ENCODE data around the gene RNF157.

Gene RNF157

GRCh38 chr17:76184290-76184689 is 56.0 kb downstream of the RNF157 start:
- no peak for DNase-seq

DNA sequence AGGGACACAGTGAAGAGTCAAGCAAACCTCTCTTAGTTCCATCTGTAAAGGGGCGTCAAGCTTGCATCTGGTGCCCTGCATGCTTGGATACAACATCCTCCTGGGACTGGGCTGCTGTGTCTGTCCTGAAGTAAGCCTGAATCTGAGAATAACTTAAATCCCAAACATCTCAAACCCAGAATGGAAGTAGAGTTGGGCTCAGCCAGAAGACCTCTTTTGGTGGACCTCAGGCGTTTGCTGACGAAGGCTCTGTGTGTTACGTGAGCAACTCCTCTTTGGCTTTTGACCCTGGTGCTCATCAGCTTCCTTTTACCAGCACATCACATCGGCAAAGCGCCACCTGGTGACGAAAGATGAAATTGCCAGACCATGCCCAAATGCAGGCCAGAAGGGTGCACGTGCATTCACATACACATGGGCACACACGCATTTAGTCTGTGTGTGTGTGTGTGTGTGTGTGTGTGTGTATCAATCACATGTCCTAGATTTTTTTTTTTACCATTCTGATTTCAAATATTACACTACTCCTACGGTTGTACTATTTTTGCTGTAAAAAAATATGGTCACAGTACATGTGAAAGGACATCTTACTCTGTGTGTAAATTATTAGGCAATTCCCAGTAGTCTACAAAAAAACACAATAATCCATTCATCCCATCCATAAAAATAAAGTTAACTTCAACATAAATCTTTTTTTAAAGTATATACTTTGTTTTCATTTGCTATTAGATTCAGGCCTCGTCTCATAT is 58.1 kb downstream of the RNF157 start:
- DNase-seq = peak; percentile 59

- no peak for DNase-seq
These were observed 60.5 kb downstream of the RNF157 start for GRCh38 chr17:76179496-76180467.

DNA sequence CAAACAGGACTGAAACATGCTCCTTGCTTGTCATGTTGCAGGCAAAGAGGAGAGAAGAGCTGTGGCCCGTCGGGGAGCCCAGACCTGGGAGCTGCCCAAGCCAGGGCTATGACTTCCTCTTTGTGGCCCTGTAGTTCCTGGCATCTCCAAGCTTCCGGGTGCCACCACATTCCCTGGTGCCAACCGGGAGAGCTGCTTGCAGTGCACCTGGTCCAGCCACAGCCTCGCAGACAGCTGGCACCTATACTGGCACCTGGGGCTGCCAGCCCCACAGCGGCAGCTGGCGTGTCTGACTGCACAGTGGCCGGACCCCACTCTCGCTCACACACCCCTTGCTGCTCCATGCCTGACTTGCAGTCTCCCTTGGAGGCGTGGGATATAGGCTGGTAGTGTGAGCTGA is 62.2 kb downstream of the RNF157 start:
- DNase-seq = no peak

DNA sequence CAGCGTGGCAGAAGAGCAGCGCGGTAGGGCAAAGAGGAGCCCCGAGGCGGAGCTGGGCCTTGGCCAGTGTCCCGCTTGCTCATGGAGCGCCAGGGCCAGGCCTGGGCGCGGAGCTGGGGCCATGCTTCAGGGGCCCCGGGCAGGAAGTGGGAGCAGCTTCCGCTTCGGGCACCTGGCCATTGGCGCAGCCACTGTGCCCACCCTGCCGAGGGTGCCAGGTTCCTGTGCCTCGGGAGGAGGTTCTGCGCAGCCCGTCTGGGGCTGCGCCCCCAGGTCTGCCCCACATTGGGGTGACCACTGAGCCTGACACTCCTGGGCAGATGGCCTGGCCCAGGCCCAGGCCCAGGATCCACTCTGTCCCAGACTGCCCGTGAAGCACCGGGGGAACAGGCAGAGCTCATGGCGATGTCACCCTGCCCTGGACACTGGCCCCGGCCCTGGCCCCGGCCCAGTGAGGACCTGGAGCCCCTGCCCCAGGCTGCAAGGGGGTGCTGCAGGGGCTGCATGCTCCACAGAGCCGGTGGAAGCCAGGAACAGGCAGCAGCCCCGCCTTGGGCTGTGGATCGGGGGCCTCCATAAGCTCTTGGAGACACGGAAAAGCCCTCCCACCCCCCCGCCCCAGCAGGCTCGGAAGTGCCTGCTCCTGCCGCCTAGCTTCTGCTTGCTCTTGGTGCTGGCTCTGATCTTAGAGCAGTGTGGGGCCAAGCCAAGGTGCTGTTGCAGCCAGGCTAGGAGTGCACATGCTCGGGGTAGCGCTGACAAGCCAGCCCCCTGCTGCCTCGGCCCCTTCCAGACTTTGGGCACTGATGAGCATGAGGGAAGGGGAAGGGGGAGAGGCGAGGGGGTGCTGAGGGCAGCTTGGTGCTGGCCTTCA is 63.4 kb downstream of the RNF157 start:
- DNase-seq = no peak

- no peak for DNase-seq
These were observed 66.3 kb downstream of the RNF157 start for GRCh38 chr17:76174037-76174436.

- no peak for DNase-seq
These were observed 66.8 kb downstream of the RNF157 start for GRCh38 chr17:76173474-76173873.

DNA sequence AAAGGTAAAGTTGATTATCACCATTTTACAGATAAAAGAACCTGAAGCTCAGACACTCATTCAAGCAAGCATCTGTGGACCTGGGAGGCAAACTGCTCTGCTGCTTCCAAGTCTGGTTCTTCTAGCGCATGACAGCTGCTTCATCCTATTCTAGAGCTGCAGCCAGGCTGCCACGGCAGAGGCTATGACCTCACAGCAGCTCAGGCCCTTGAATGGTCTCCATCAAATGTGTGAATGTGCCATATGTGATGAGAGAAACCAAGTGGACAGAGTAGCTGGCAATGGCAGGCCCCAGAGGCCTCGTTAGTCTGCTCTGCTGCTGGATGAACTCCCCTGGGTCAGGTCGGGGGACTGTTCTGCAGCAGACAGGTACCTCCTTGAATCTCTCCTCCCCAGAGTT is 68.6 kb downstream of the RNF157 start:
- no peak for DNase-seq

GRCh38 chr17:76170114-76170513 is 70.2 kb downstream of the RNF157 start:
- DNase-seq = no peak

DNA sequence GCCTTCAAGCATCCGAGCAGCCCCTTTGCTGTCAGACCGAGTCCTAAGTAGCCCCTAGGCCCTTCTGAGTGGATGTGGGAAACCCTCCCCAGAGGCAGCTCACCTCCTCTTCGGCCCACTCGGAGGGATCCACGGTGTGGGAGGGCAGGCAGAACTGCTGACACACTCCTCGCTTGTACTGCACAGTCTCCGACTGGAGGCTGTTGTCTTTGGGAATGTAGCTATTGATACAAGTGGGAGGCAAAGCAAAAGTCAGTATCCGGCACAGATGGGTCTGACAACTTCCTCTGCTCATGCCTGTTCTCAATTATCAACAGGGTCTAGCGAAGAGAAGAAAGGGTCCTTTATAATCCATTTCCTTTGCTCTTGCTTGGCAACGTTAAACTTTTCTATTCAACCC is 73.4 kb downstream of the RNF157 start:
- no peak for DNase-seq

- no peak for DNase-seq
These were observed 74.1 kb downstream of the RNF157 start for GRCh38 chr17:76166168-76166567.

DNA sequence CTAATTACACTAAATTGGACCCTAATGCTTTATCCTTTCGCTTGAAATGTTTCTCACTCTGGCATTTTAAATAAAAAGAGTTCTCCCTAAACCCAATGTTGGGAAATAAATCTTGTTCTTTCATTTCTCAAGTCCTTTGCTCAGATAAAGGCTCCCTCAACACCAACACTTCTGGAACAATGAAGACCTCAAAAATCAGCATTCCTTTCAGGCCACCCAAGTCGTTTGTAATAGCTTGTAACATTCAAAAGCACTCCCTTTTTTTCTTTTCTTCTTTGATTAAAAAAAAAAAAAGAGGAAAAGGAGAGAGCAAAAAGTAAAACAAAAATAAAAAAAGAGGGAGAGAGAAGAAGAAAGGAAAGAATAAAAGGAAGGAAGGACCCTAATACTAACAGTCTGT is 76.0 kb downstream of the RNF157 start:
- DNase-seq = no peak

DNA sequence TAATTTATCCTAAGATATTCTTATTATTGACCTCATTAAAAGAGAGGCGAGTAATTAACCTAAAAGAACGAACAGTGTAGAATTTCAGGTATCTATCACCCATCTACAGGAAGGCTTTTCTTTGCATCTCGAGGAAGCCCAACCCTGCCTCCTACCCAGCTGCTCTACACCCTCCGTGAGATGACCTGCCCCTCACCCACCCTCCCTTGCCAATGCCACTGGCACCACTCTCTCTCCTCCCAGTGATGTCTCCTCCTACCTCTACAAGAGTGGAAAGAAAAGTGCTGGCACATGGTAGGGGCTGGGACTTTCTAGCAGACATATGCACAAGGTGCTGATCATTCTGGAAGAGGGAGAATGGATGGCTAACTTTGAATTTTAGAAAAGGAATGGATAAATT is 76.4 kb downstream of the RNF157 start:
- no peak for DNase-seq

- DNase-seq = no peak
These were observed 78.5 kb downstream of the RNF157 start for GRCh38 chr17:76161619-76162266.

DNA sequence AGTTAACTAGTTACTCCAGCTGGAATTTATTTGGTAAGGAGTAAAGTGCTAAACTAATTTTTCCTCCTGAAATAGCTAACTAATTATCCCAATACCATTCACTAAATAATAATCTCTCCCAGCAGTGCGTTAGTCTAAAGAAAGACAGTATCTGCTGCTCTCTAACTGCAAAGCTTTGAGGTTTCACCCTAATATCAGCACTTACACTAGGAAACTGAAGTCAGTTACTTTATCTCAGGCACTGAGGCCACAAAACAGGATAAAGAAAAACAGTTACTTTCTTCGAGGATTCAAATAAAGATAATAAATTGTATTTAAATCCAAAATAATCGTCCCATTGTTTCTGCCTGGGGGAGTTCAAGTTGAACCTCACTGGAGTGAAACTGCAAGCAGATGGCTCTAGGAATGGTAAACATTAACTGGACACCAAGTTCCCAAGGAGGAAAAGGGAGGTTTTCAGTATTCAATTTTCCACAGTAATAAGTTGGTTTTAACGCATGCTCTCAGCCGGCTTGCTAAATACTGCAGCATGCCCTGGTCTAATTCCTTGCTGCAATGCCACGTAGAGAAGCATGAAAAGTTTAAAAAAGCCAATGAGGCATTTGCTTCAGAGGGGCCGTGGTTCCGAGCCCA is 79.3 kb downstream of the RNF157 start:
- no peak for DNase-seq

DNA sequence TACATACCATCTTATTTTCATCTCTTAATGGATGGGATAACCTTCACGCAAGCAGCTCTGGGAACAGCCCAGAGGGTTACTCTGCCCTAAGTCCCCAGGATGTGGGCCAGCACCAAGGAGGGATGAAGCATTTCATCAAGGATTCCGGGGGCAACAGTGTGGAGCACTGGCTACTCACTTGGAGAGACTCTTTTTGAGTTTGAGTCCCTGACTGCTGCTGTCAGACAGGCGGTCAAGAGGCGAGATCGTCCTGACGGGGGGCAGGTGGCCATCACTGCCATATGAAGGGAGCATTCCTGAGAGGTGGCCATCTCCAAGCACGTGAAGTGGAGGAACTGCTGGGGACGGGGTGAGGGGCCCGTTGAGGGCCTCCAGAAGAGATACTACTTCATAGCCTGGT is 81.1 kb downstream of the RNF157 start:
- no peak for DNase-seq

DNA sequence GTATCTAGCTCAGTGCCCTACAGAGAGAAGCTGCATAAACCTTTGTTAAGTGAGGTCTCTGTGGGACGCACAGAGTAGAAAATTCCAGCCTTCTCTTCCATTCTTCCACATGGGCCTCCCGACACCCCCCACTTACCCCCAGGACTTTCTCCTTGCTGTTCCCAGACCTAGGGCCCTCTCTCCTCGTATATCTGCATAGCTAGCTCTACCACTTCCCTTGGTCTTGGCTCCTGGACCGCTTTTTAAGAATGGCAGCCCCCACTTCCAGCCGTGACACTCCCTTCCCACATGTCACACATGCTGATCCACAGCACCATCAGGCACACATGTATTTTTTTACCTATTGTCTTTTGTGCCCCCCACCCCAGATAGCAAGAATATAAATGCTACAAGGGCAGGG is 82.5 kb downstream of the RNF157 start:
- DNase-seq = no peak

DNA sequence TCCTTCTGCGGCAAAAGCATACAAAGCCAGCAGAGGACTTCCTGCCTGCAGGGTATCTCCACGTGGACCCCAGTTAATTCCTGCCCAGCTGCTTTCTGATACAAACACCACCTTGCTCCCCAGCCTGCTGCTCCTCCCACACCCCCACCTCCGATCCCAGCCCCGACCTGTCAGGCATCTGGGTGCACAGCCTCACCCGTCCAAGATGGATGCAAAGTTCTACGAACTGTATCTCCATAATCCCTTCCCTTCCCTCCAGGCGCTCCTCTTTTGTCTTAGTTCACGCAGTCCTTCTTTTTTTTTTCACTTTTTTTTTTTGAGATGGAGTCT is 83.7 kb downstream of the RNF157 start:
- DNase-seq = no peak

DNA sequence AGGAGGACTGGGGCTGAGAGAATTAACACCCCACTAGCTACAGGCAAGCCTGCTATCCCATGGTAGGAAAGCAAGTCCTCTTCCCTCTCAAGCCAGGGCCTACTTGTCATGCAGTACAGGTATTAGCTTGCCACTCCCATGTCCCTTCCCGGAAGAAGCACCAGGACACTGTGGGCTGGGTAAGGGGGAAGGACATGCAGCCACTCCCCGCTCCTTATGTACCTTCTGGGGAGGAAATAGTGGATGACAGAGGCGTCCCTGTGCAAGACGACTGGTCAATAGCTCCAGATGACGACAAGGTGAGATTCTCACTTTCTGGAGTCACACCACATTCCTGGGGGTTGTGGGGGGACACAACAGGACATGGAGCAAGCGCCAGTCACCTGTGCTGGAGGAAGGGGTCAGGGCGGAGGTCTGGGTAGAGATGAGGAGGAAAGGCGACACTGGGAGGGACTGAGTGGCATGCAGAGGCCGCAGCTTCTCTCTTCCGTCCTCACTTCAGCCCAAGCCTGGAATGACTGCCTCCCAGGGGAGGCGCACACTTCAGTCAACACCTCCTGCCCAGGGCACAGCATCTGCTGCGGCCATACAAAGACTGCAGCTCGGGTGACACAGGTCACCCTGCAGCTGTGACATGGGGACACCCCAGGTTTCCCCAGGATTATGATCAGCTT is 84.2 kb downstream of the RNF157 start:
- no peak for DNase-seq

- no peak for DNase-seq
These were observed 85.1 kb downstream of the RNF157 start for GRCh38 chr17:76154936-76155845.

- DNase-seq = no peak
These were observed 86.0 kb downstream of the RNF157 start for GRCh38 chr17:76154292-76154691.

All from NCI-H1436 treated with DMSO at 0.1 percent for 48 hours (cell line).